H9 (cell line): Measurements from ENCODE around the gene GRID2. TPM values are rescaled to one million over a fixed set of nuclear protein-coding genes. Genes with fewer than 3 reads are reported as not detected.

Source experiments
- DNase-seq: peaks from one replicate; pipeline ENCODE4 v3.0.0-alpha.2; 2017
- H2AFZ ChIP-seq: one replicate; pipeline ENCODE4 v1.6.1; 2013; ENCODE audit warnings: mild to moderate bottlenecking, low read length, control low read depth, moderate library complexity
- H2AK5ac ChIP-seq: 2 replicates; pipeline ENCODE4 v1.6.1; 2013; ENCODE audit warnings: low read length, control low read depth, mixed read lengths; ENCODE audit not compliant: insufficient read length
- H2BK120ac ChIP-seq: one replicate; pipeline ENCODE4 v1.6.1; 2013; ENCODE audit warnings: low read depth, mild to moderate bottlenecking, low read length, control low read depth, inconsistent platforms; ENCODE audit not compliant: poor library complexity, severe bottlenecking
- H2BK12ac ChIP-seq: 2 replicates; pipeline ENCODE4 v1.6.1; 2013; ENCODE audit warnings: low read length, control low read depth, mixed read lengths, low read depth; ENCODE audit not compliant: insufficient read length
- H2BK15ac ChIP-seq: 2 replicates; pipeline ENCODE4 v1.6.1; 2013; ENCODE audit warnings: low read depth, low read length, control low read depth
- H2BK20ac ChIP-seq: one replicate; pipeline ENCODE4 v1.6.1; 2013; ENCODE audit warnings: low read depth, mild to moderate bottlenecking, low read length, control low read depth, inconsistent platforms; ENCODE audit not compliant: poor library complexity, severe bottlenecking
- H2BK5ac ChIP-seq: 2 replicates; pipeline ENCODE4 v1.6.1; 2013; ENCODE audit warnings: low read length, control low read depth, mixed read lengths; ENCODE audit not compliant: insufficient read length
- H3K14ac ChIP-seq: 2 replicates; pipeline ENCODE4 v1.6.1; 2013; ENCODE audit warnings: low read length, control low read depth; ENCODE audit not compliant: insufficient read depth
- H3K18ac ChIP-seq: 2 replicates; pipeline ENCODE4 v1.6.1; 2013; ENCODE audit warnings: low read depth, mild to moderate bottlenecking, mixed read lengths, low read length, control low read depth; ENCODE audit not compliant: insufficient read length
- H3K23ac ChIP-seq: 2 replicates; pipeline ENCODE4 v1.6.1; 2013; ENCODE audit warnings: low read length, control low read depth, mixed read lengths, low read depth; ENCODE audit not compliant: insufficient read length
- H3K23me2 ChIP-seq: 2 replicates; pipeline ENCODE4 v1.6.1; 2013; ENCODE audit warnings: low read depth, mild to moderate bottlenecking, mixed read lengths, low read length, control low read depth; ENCODE audit not compliant: insufficient read length, poor library complexity, severe bottlenecking
- H3K27ac ChIP-seq: 2 replicates; pipeline ENCODE4 v1.5.1; 2013; ENCODE audit warnings: low read length, control low read depth, mixed read lengths, low read depth; ENCODE audit not compliant: insufficient read length
- H3K27me3 ChIP-seq: 2 replicates; pipeline ENCODE4 v1.6.1; 2013; ENCODE audit warnings: low read length, control low read depth, inconsistent platforms; ENCODE audit not compliant: insufficient read depth
- H3K4ac ChIP-seq: 2 replicates; pipeline ENCODE4 v1.6.1; 2013; ENCODE audit warnings: low read depth, mild to moderate bottlenecking, control low read depth, inconsistent platforms, low read length, moderate library complexity
- H3K4me1 ChIP-seq: 2 replicates; pipeline ENCODE4 v1.6.1; 2013; ENCODE audit warnings: low read length, control low read depth, inconsistent platforms; ENCODE audit not compliant: insufficient read depth
- H3K4me2 ChIP-seq: 2 replicates; pipeline ENCODE4 v1.6.1; 2013; ENCODE audit warnings: low read length, control low read depth, mixed read lengths; ENCODE audit not compliant: insufficient read length, insufficient read depth
- H3K56ac ChIP-seq: 2 replicates; pipeline ENCODE4 v1.6.1; 2013; ENCODE audit warnings: low read depth, mild to moderate bottlenecking, mixed read lengths, low read length, control low read depth; ENCODE audit not compliant: insufficient read length
- H3K79me1 ChIP-seq: 2 replicates; pipeline ENCODE4 v1.6.1; 2013; ENCODE audit warnings: low read depth, mild to moderate bottlenecking, moderate library complexity, low read length, control low read depth, inconsistent platforms; ENCODE audit not compliant: insufficient read depth, poor library complexity, severe bottlenecking
- H3K79me2 ChIP-seq: 2 replicates; pipeline ENCODE4 v1.6.1; 2013; ENCODE audit warnings: low read length, control low read depth, inconsistent platforms; ENCODE audit not compliant: insufficient read depth
- H3K9ac ChIP-seq: 2 replicates; pipeline ENCODE4 v1.6.1; 2013; ENCODE audit warnings: low read length, control low read depth, mixed read lengths; ENCODE audit not compliant: insufficient read length; ENCODE audit errors: extremely low read depth
- H3K9me3 ChIP-seq: one replicate; pipeline ENCODE4 v1.6.1; 2013; ENCODE audit warnings: low read depth, low read length, inconsistent platforms; ENCODE audit not compliant: control insufficient read depth
- H3T11ph ChIP-seq: one replicate; pipeline ENCODE4 v1.6.1; 2013; ENCODE audit warnings: mild to moderate bottlenecking, low read length, control low read depth, inconsistent platforms
- H4K20me1 ChIP-seq: one replicate; pipeline ENCODE4 v1.6.1; 2013; ENCODE audit not compliant: control insufficient read depth, insufficient read length, insufficient read depth
- H4K5ac ChIP-seq: 2 replicates; pipeline ENCODE4 v1.6.1; 2013; ENCODE audit warnings: low read depth, mild to moderate bottlenecking, mixed read lengths, low read length, control low read depth; ENCODE audit not compliant: insufficient read length
- H4K8ac ChIP-seq: replicated peaks from 2 replicates; pipeline ENCODE4 v1.6.1; 2013; ENCODE audit warnings: low read length, control low read depth, mixed read lengths, low read depth; ENCODE audit not compliant: insufficient read length
- H4K91ac ChIP-seq: 2 replicates; pipeline ENCODE4 v1.6.1; 2013; ENCODE audit warnings: low read depth, mild to moderate bottlenecking, moderate library complexity, mixed read lengths, low read length, control low read depth; ENCODE audit not compliant: insufficient read length
- H3K27ac Mint-ChIP-seq, 3 experiments: 2 replicates in 2 of 3; 3 replicates in 1 of 3; pipeline ENCODE4 v1.8.0; 2020 to 2021; ENCODE audit warnings: mixed read lengths in 3 of 3, mild to moderate bottlenecking in 1 of 3, moderate library complexity in 1 of 3
- H3K27me3 Mint-ChIP-seq: 2 replicates; pipeline ENCODE4 v1.8.0; 2021; ENCODE audit warnings: low read depth, mild to moderate bottlenecking, moderate library complexity, mixed read lengths
- H3K36me3 Mint-ChIP-seq, 3 experiments: 2 replicates in 2 of 3; 3 replicates in 1 of 3; pipeline ENCODE4 v1.8.0; 2020 to 2021; ENCODE audit warnings: low read depth in 3 of 3, mixed read lengths in 3 of 3; ENCODE audit not compliant: insufficient read depth in 1 of 3
- H3K4me1 Mint-ChIP-seq, 2 experiments: 2 replicates each; pipeline ENCODE4 v1.8.0; 2020; ENCODE audit warnings: mixed read lengths in 2 of 2
- H3K4me3 Mint-ChIP-seq, 2 experiments: 2 replicates in 1 of 2; 3 replicates in 1 of 2; pipeline ENCODE4 v1.8.0; 2020 to 2021; ENCODE audit warnings: mild to moderate bottlenecking in 2 of 2, mixed read lengths in 2 of 2, moderate library complexity in 1 of 2
- H3K9me3 Mint-ChIP-seq, 2 experiments: 2 replicates in 1 of 2; 3 replicates in 1 of 2; pipeline ENCODE4 v1.8.0; 2020; ENCODE audit warnings: mild to moderate bottlenecking in 2 of 2, mixed read lengths in 2 of 2, moderate library complexity in 1 of 2
- WGBS: extraction: QIAGEN DNeasy Blood & Tissue Kit; methylation state at CpG from one replicate; pipeline ENCODE4 v1.1.7; 2013; ENCODE audit warnings: missing lambda C conversion rate, low lambda C conversion rate, mixed read lengths; ENCODE audit not compliant: insufficient read length; ENCODE audit errors: extremely low coverage; 5-methylcytosine and 5-hydroxymethylcytosine counted together
- total RNA-seq: library from RNA; stranded (reverse); gene quantifications from 2 replicates; pipeline ENCODE4 v1.2.1, GENCODE V29; 2021
- TF ChIP-seq, protein P1 (sequence below): fragments of 200-600 bp; sonication (generic); conservative IDR thresholded peaks from 3 replicates; pipeline ENCODE4 v1.8.0; 2021; ENCODE audit warnings: antibody characterized with exemption, mild to moderate bottlenecking

Gene GRID2
- total RNA-seq, 1 experiment from 2014 or later, result 21.8 TPM

DNA sequence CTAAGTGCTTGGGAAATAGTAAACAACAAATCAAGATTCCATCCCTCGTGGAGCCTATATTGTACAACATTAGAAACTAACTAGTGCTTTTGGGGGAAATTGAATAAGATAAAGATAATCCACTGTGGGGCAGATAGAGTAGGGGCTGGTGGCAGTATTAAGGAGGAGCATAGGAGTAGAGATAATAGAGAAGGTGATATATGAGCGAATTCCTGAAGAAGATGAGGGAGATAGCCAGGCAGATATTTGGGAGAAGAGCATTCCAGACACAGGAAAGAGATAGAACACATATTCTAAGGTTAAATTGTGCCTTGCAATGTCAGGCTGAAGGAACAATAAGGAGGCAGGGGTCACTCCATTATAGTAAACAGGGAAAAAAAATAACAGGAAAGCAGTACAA is 218.2 kb downstream of the GRID2 start:
- Mint-ChIP-seq H3K4me3 (no peak overlapping the region), H3K27ac (no peak overlapping the region), H3K36me3 (no peaks in the 10 kb centered on the region), H3K4me1 (peaks cover 23 to 24% of the 10 kb centered on the region in 2 experiments), H3K27me3 (no peaks in the 10 kb centered on the region), H3K9me3 (no peaks in the 10 kb centered on the region)
- Histone ChIP-seq H2BK120ac (no peak overlapping the region), H3K23me2 (no peaks in the 10 kb centered on the region), H4K5ac (no peak overlapping the region), H3K79me2 (peaks cover 6% of the 10 kb centered on the region; the same call in 1 of the 2 replicates), H2BK12ac (peak overlapping the region; percentile 79), H3K9ac (no peak overlapping the region), H2BK15ac (no peak overlapping the region), H2AFZ (no peak overlapping the region), H3K27ac (peak overlapping the region; percentile 25), H3K4me2 (peak overlapping the region; percentile 12), H2BK20ac (no peak overlapping the region), H2BK5ac (peak overlapping the region; percentile 75), H3K14ac (no peak overlapping the region), H4K20me1 (no peaks in the 10 kb centered on the region), H3K27me3 (no peaks in the 10 kb centered on the region), H3K4ac (no peak overlapping the region), H4K8ac (no peak overlapping the region), H3K56ac (no peak overlapping the region), H3K4me1 (peaks cover 16% of the 10 kb centered on the region), H3K23ac (no peak overlapping the region), H3K79me1 (no peaks in the 10 kb centered on the region), H2AK5ac (no peak overlapping the region), H3T11ph (no peak overlapping the region), H3K18ac (no peak overlapping the region), H3K9me3 (no peaks in the 10 kb centered on the region), H4K91ac (peak overlapping the region; percentile 48)
- TF ChIP-seq, protein P1, sequence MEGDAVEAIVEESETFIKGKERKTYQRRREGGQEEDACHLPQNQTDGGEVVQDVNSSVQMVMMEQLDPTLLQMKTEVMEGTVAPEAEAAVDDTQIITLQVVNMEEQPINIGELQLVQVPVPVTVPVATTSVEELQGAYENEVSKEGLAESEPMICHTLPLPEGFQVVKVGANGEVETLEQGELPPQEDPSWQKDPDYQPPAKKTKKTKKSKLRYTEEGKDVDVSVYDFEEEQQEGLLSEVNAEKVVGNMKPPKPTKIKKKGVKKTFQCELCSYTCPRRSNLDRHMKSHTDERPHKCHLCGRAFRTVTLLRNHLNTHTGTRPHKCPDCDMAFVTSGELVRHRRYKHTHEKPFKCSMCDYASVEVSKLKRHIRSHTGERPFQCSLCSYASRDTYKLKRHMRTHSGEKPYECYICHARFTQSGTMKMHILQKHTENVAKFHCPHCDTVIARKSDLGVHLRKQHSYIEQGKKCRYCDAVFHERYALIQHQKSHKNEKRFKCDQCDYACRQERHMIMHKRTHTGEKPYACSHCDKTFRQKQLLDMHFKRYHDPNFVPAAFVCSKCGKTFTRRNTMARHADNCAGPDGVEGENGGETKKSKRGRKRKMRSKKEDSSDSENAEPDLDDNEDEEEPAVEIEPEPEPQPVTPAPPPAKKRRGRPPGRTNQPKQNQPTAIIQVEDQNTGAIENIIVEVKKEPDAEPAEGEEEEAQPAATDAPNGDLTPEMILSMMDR, result no peak
- no peak for DNase-seq
- 100% methylated on average over 1 of the region's 2 CpGs for WGBS
